ENCODE results near the gene BCL2. TPM values are rescaled to one million over a fixed set of nuclear protein-coding genes. Genes with fewer than 3 reads are reported as not detected.

The BCL2 gene
- total RNA-seq, 1 experiment from 2014 or later: 1.3 TPM

DNA sequence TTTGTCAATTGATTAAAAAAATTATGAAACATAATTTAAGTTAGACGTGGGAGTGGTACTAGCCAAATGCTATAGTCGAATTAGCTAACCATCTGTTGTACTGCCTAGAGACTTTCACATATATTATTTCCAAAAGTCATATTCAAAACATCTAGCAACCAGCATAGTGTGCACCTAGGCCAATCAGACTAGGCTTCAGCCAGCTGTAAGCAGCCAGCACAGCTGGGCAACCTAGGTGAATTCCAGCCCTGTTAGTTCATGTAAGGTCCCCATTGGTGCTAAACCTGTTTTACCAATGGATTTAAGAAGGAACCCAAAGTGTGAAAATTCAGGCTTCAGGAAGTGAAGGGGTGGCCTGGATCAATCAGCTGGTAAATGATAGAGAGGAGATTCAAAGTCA, 144.3 kb downstream of the BCL2 start:
- H2BK120ac ChIP-seq (ENCODE audit: low read depth, low read length, poor library complexity, severe bottlenecking): no peak overlapping the region
- no peak overlapping the region for H3T11ph ChIP-seq (ENCODE audit: low read length)
- H2BK12ac ChIP-seq (ENCODE audit: insufficient read length, low read depth, low read length): no peak overlapping the region
- no peak overlapping the region for H2BK20ac ChIP-seq (ENCODE audit: low read depth, low read length, poor library complexity, severe bottlenecking)
- Mint-ChIP-seq H3K4me3 (no peak overlapping the region), H3K4me1 (peaks cover 15 to 28% of the 10 kb centered on the region in 2 experiments), H3K9me3 (peaks cover 0 to 4% of the 10 kb centered on the region in 2 experiments; a peak in 3 of 5 replicates), H3K36me3 (ENCODE audit: insufficient read depth in 1 of 3, low read depth in 3 of 3) (no peaks in the 10 kb centered on the region), H3K27me3 (ENCODE audit: low read depth) (no peaks in the 10 kb centered on the region), H3K27ac (no peak overlapping the region)
- H4K5ac ChIP-seq (ENCODE audit: insufficient read length, low read depth, low read length): no peak overlapping the region
- no peaks in the 10 kb centered on the region for H3K79me2 ChIP-seq (ENCODE audit: insufficient read depth, low read length)
- H2BK15ac ChIP-seq (ENCODE audit: low read depth, low read length): no peak overlapping the region
- H3K4me1 ChIP-seq (ENCODE audit: insufficient read depth, low read length): 0 out of 2 replicates have a peak, but pooled peaks cover 3% of the 10 kb centered on the region
- no peak overlapping the region for H3K9ac ChIP-seq (ENCODE audit: extremely low read depth, insufficient read length, low read length)
- H3K4me2 ChIP-seq (ENCODE audit: insufficient read depth, insufficient read length, low read length): no peak overlapping the region
- no peak overlapping the region for H3K4ac ChIP-seq (ENCODE audit: low read depth, low read length)
- no peak overlapping the region for H2BK5ac ChIP-seq (ENCODE audit: insufficient read length, low read length)
- H2AFZ ChIP-seq (ENCODE audit: low read length): no peak overlapping the region
- no peak for DNase-seq
- H3K9me3 ChIP-seq (ENCODE audit: control insufficient read depth, low read depth, low read length): no peaks in the 10 kb centered on the region
- no CpG with 5 or more reads among the region's 2 CpGs for WGBS (ENCODE audit: extremely low coverage, insufficient read length, low lambda C conversion rate)
- no peak overlapping the region for H3K14ac ChIP-seq (ENCODE audit: insufficient read depth, low read length)
- H2AK5ac ChIP-seq (ENCODE audit: insufficient read length, low read length): no peak overlapping the region
- H3K23ac ChIP-seq (ENCODE audit: insufficient read length, low read depth, low read length): no peak overlapping the region
- no peak overlapping the region for H3K18ac ChIP-seq (ENCODE audit: insufficient read length, low read depth, low read length)
- H4K20me1 ChIP-seq (ENCODE audit: control insufficient read depth, insufficient read depth, insufficient read length): no peaks in the 10 kb centered on the region
- H3K23me2 ChIP-seq (ENCODE audit: insufficient read length, low read depth, low read length, poor library complexity, severe bottlenecking): no peaks in the 10 kb centered on the region
- no peaks in the 10 kb centered on the region for H3K79me1 ChIP-seq (ENCODE audit: insufficient read depth, low read depth, low read length, poor library complexity, severe bottlenecking)
- no peak overlapping the region for H3K56ac ChIP-seq (ENCODE audit: insufficient read length, low read depth, low read length)
- no peak overlapping the region for H4K8ac ChIP-seq (replicated peaks; ENCODE audit: insufficient read length, low read depth, low read length)
- H4K91ac ChIP-seq (ENCODE audit: insufficient read length, low read depth, low read length): no peak overlapping the region
- no peak overlapping the region for H3K27ac ChIP-seq (ENCODE audit: insufficient read length, low read depth, low read length)
- H3K27me3 ChIP-seq (ENCODE audit: insufficient read depth, low read length): no peaks in the 10 kb centered on the region
- TF ChIP-seq, protein P1, sequence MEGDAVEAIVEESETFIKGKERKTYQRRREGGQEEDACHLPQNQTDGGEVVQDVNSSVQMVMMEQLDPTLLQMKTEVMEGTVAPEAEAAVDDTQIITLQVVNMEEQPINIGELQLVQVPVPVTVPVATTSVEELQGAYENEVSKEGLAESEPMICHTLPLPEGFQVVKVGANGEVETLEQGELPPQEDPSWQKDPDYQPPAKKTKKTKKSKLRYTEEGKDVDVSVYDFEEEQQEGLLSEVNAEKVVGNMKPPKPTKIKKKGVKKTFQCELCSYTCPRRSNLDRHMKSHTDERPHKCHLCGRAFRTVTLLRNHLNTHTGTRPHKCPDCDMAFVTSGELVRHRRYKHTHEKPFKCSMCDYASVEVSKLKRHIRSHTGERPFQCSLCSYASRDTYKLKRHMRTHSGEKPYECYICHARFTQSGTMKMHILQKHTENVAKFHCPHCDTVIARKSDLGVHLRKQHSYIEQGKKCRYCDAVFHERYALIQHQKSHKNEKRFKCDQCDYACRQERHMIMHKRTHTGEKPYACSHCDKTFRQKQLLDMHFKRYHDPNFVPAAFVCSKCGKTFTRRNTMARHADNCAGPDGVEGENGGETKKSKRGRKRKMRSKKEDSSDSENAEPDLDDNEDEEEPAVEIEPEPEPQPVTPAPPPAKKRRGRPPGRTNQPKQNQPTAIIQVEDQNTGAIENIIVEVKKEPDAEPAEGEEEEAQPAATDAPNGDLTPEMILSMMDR (conservative IDR thresholded peaks at IDR 0.05): no peak

Data from H9 (cell line).